GM10266 (cell line): ENCODE data around the gene RND1.

Experiments
- DNase-seq: peaks from one replicate; pipeline ENCODE4 v3.0.0; 2012; ENCODE audit errors: extremely low spot score
- TF ChIP-seq, protein P1 (sequence below): IDR thresholded peaks from 2 replicates; pipeline ENCODE4 v1.5.1; 2012; ENCODE audit warnings: mild to moderate bottlenecking, low read depth; ENCODE audit not compliant: control insufficient read depth, insufficient read depth; ENCODE audit errors: missing control alignments

RND1 gene

GRCh38 chr12:48813465-48814261, 52.0 kb downstream of the RND1 start:
- TF ChIP-seq, protein P1, sequence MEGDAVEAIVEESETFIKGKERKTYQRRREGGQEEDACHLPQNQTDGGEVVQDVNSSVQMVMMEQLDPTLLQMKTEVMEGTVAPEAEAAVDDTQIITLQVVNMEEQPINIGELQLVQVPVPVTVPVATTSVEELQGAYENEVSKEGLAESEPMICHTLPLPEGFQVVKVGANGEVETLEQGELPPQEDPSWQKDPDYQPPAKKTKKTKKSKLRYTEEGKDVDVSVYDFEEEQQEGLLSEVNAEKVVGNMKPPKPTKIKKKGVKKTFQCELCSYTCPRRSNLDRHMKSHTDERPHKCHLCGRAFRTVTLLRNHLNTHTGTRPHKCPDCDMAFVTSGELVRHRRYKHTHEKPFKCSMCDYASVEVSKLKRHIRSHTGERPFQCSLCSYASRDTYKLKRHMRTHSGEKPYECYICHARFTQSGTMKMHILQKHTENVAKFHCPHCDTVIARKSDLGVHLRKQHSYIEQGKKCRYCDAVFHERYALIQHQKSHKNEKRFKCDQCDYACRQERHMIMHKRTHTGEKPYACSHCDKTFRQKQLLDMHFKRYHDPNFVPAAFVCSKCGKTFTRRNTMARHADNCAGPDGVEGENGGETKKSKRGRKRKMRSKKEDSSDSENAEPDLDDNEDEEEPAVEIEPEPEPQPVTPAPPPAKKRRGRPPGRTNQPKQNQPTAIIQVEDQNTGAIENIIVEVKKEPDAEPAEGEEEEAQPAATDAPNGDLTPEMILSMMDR = no peak
- DNase-seq = no peak

GRCh38 chr12:48812389-48812788, 53.3 kb downstream of the RND1 start:
- DNase-seq = no peak
- TF ChIP-seq, protein P1 = no peak

- DNase-seq = no peak
- TF ChIP-seq, protein P1 = no peak
Observed at GRCh38 chr12:48811437-48812090, 54.1 kb downstream of the RND1 start.

DNA sequence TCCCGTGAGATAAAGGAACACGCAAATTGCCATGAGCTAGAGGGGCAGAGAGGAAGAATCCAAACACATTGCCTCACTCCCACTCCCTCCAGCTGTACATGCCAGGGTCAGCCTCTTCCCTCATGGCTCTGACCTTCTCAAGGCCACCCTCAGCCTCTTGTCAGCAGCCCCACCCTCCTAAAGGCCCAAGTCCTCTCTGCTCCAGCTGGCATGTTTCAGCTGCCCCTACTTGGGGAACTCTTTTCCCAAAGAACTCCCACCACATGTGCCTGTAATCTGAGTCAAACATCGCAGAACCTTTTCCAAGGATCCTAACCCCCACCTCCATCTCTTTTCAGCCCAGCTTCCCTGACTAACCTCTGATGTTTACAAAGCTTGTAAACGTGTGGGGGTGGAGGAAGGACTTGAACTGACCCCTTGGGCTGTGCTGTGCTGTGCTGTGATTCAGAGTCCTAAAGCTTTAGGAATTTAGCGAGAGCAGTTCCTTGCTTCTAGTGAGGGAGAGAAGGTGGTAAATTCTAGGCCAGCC, 54.7 kb downstream of the RND1 start:
- DNase-seq = no peak
- TF ChIP-seq, protein P1 = no peak

DNA sequence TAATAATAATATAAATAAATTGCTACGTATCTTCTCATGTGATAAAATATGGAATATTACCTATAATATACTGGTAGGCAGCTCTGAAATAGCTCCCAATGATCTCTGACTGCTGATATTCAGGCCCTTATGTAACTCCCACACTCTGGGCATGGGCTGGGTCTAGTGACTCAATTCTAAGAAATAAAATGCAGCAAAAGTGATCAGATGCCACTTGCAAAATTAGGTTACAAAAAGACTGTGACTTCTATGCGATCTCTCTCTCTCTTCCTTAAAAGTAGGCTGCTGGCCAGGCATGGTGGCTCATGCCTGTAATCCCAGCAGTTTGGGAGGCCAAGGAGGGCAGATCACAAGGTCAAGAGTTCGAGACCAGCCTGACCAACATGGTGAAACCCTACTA, 57.7 kb downstream of the RND1 start:
- TF ChIP-seq, protein P1 = no peak
- DNase-seq = no peak
